HAP-1 (cell line): ENCODE results near the gene SPATA9.
A peak's percentile ranks its signal among the peaks of the same experiment; 100 is the strongest.

ENCODE experiments used
- DNase-seq, 2 experiments: peaks; one replicate each; pipeline ENCODE4 v3.0.0-alpha.2; 2016 to 2020; ENCODE audit warnings: low spot score in 2 of 2
- H3K27me3 ChIP-seq: fragments of 250-450 bp; sonication (Bioruptor Pico); 2 replicates; pipeline ENCODE4 v1.5.1; 2020; ENCODE audit warnings: low read depth, mild to moderate bottlenecking, moderate library complexity
- H3K36me3 ChIP-seq: fragments of 250-450 bp; sonication (Bioruptor Pico); replicated peaks from 2 replicates; pipeline ENCODE4 v1.5.1; 2020; ENCODE audit warnings: mild to moderate bottlenecking
- H3K4me1 ChIP-seq: fragments of 250-450 bp; sonication (Bioruptor Pico); 2 replicates; pipeline ENCODE4 v1.5.1; 2020; ENCODE audit warnings: mild to moderate bottlenecking
- H3K4me3 ChIP-seq: fragments of 250-450 bp; sonication (Bioruptor Pico); 2 replicates; pipeline ENCODE4 v1.5.1; 2020; ENCODE audit warnings: mild to moderate bottlenecking, moderate library complexity
- H3K9me3 ChIP-seq: fragments of 250-450 bp; sonication (Bioruptor Pico); 2 replicates; pipeline ENCODE4 v1.5.1; 2020; ENCODE audit warnings: mild to moderate bottlenecking, moderate library complexity
- in situ Hi-C: fragments of 300-500 bp; cut with MboI; formaldehyde crosslinking; loops from 3 replicates; pipeline ENCODE4 v1.14.3; 2020; ENCODE audit warnings: low sequenced_read_pairs, inconsistent platforms, mixed read lengths

Gene SPATA9, protein sequence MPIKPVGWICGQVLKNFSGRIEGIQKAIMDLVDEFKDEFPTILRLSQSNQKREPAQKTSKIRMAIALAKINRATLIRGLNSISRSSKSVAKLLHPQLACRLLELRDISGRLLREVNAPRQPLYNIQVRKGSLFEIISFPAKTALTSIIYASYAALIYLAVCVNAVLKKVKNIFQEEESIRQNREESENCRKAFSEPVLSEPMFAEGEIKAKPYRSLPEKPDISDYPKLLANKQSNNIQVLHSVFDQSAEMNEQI

DNA sequence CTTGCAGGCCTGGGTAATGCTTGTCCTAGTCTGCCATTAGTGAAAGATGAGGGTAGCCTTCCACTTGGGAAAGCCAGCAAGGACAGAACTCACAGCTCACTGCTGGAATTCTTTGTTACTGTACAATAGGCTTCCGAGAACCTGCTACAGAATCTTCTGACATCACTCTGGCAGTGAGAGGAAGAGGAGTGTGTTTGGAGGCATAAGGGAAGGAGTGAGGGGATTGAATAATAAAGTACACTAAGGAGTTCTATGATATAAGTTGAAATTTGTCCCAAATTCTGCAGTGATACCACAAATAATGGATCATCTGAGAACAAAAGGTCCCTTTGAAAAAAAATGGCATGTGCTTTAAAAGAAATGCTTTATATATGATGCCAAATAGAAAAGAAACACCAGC lies at the start of gene SPATA9:
Gene SPATA9 (minus strand): TSS at position 101 of the 400 bp plus-strand sequence. CDS start 137 bp downstream, outside the sequence.
- Histone ChIP-seq H3K4me3 (no peak within 1 kb of the TSS), H3K27me3 (peaks cover 3% of the 10 kb centered on the region), H3K36me3 (no peaks in the 10 kb centered on the region), H3K4me1 (no peaks in the 10 kb centered on the region), H3K9me3 (no peaks in the 10 kb centered on the region)
- DNase-seq: no peak
- in situ Hi-C loops: no loop called here

DNA sequence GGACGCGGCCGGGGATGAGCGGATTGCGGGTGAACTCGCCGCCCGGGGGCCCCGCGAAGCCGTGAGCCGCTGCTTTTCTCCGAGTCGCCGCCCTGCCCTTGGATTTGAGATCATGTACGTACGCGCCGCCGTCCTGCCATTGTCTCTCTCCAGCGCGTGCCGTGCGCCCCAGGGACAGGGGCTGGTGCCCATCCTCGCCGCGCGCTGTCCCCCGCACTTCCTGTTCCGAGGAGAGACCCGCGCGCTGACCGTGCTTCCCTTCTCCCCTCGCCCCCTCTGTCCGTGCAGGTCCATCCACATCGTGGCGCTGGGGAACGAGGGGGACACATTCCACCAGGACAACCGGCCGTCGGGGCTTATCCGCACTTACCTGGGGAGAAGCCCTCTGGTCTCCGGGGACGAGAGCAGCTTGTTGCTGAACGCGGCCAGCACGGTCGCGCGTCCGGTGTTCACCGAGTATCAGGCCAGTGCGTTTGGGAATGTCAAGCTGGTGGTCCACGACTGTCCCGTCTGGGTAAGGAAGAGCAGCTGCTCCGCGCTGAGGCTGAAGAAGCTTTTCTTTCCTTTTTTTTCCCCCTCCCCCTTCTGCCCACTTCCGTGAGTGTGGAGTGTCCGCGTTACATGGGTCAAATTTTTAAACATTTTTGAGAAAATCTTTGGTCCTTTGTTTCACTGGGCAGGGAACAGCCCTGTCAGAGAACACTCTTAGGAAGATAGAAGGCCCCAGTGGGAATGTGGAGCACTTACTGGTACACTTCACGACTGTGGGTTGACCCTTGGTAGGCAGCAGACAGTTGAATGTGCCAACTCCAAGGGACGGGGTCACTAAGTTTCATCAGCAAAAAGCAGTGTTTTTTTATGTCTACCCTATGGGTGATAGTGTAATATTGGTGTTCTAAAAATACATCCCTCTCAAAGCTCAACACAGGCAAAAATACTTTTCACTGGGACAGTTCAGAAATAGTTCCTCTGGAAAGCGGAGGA lies 49.1 kb upstream of the SPATA9 start:
- no peaks in the 10 kb centered on the region for H3K9me3 ChIP-seq
- no peaks in the 10 kb centered on the region for H3K27me3 ChIP-seq
- peaks cover 19% of the 10 kb centered on the region for H3K4me1 ChIP-seq
- peaks cover 6% of the 10 kb centered on the region; the same call in 1 of the 2 replicates for H3K36me3 ChIP-seq
- in situ Hi-C loops: no loop called here
- H3K4me3 ChIP-seq: peak overlapping the region; percentile 73
- DNase-seq: peak; percentile 26 to 71

DNA sequence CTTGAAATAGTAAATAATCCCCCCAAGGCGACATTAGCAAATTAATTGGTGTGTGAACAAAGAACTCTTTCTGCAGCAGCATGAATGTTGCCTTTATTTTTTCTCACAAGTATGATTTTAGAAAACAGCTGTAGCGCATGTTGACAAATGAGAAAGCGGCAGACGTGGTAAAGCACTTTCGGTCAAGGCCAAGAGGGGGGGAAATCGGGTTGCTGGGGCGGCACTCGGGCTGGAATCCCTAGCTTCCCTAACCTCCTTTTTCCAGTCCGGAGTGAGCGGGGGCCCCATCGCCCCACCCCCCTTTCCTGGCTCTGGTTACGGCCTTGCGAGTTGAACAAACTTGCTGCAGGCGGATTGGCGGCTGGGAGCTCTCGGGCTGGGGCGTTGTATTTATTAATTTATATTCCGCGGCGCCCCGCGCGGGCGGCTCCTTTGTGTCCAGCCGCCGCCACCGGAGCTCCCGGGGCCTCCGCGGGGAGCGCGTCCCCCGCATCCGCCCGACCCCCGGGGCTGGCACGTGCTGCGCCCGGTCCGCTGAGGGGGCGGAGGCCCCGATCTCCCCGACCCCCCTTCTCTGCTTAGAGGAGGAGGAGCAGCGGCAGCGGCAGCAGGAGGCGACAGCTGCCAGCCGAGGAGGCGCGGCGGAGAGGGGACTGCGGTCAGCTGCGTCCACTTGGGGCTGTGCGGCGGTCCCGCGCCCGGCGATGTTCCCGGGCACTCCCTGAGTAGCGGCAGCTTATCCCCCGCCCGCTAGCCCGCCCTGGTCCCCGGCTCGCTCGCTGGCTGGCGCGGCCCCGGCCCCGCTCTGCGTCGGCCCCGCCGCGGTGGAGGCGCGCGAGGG lies 48.2 kb upstream of the SPATA9 start, which contains the start of gene RHOBTB3:
Gene RHOBTB3 (plus strand): TSS at position 607 of the 841 bp plus-strand sequence. CDS start 347 bp downstream, outside the sequence.
- no peaks in the 10 kb centered on the region for H3K9me3 ChIP-seq
- H3K4me1 ChIP-seq: peaks cover 19% of the 10 kb centered on the region
- H3K27me3 ChIP-seq: no peaks in the 10 kb centered on the region
- H3K4me3 ChIP-seq: peak within 1 kb of the TSS; percentile 73
- in situ Hi-C loops: no loop called here
- peak; percentile 70 to 91 for DNase-seq
- H3K36me3 ChIP-seq: peaks cover 6% of the 10 kb centered on the region; the same call in 1 of the 2 replicates

DNA sequence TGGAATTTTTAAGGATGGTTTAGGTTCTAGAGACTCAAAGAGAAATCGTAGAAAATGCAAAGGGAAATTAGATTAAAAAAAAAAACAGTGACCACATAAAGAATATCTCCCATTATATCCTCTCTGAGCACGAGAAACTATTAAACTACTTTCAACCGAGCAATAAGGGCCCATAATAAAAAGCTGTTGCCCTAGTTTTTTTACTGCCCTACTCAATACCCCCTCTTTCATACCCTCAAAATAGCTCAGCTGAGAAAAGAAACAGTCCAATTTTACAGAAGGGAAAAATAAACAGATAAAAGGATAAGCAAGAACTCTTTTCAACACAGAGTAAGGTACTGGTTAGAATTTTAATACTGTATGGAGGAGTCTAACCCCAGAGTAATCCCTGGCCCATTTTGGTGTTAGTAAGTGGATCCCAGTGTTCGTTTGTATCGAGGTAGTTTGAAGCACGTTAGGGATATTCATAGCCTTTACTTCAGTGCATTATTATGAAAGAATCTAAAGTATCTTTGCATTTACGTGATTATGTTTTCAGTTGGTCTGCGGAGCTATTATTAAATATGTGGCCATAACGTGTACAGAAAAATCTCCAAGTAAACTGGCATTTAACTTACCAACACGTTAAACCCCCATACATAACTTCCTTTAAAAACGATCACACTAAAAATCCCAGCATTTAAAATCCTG lies 47.4 kb upstream of the SPATA9 start:
- peak in 1 of 2 experiments; percentile 10 for DNase-seq
- H3K9me3 ChIP-seq: no peaks in the 10 kb centered on the region
- H3K4me1 ChIP-seq: peaks cover 23% of the 10 kb centered on the region
- H3K36me3 ChIP-seq: peaks cover 6% of the 10 kb centered on the region; the same call in 1 of the 2 replicates
- H3K27me3 ChIP-seq: no peaks in the 10 kb centered on the region
- peak overlapping the region; percentile 73 for H3K4me3 ChIP-seq
- in situ Hi-C loops: no loop called here

DNA sequence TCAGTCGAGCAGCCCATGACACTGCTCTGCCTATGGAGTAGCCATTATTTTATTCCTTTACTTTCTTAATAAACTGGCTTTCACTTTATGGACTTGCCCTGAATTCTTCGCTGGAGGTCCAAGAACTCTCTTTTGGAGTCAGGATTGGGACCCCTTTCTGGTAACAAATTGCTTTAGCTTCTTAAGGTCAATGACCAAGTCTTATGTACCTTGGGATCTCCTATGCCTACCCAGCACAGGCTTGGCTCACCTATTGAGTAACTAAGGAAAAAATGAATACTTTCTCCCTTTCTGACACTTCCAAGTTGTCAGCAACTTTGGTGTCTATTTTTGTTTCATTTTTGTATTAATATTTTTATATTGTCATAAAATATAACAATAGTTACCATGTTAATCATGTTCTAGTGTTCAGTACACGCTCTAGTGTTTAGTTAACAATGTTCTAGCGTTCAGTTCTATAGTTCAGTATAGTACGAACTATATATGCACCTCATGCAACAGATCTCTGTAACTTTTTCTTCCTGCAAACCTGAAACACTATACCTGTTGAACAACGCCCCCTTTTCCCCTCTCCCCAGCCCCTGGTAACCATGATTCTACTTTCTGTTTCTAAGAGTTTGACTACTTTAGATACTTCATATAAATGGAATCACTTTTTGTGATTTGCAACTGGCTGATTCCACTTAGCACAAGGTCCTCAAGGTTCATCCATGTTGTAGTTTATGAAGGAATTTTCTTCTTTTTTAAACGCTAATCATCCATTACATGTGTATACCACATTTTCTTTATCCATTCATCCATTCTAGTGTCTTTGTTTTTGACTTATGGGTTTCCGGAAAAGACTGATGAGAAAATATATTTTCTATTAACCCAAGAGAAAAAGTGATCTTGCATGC lies 46.6 kb upstream of the SPATA9 start:
- Histone ChIP-seq H3K36me3 (peaks cover 6% of the 10 kb centered on the region; the same call in 1 of the 2 replicates), H3K27me3 (no peaks in the 10 kb centered on the region), H3K4me1 (peaks cover 28% of the 10 kb centered on the region), H3K9me3 (no peaks in the 10 kb centered on the region), H3K4me3 (no peak overlapping the region)
- in situ Hi-C loops: no loop called here
- DNase-seq: no peak

DNA sequence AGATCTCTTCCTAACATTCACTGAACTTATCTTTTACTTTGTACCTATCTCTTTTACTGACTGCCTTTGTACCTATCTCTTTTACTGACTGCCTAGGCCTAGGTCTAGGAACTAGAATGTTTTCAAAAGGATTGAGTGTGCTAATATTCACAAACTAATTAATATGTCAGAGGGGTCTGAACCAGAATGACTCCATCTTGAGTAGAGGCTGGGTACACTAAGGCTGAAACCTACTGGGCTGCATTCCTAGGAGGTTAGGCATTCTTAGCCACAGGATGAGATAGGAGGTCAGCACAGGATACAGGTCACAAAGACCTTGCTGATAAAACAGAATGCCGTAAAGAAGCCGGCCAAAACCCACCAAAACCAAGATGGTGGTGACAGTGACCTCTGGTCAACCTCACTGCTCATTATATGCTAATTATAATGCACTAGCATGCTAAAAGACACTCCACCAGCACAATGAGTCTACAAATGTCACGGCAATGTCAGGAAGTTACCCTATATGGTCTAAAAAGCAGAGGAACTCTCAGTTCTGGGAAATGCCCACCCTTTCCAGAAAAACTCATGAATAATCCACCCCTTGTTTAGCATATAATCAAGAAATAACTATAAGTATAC lies 45.8 kb upstream of the SPATA9 start:
- peaks cover 28% of the 10 kb centered on the region for H3K4me1 ChIP-seq
- DNase-seq: no peak

DNA sequence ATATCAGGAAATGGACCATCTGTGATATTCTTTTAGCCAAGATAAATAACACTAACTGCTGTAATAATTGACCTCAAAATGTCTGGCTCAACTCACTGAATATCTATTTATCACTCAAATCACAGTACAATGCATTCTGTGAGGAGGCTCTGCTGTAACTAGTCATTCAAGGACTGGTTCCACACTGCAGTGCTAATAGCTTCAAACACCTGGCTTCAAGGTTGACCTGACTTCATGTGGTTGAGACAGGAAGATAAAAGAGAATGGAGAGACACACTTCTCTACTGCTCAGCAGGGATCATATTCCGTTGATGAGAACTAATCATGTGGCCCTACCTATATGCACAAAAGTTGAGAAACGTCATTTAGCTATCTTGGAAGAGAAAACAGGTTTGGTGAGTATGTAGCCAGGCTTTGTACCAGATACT lies 45.0 kb upstream of the SPATA9 start:
- Histone ChIP-seq H3K36me3 (no peaks in the 10 kb centered on the region), H3K4me3 (no peak overlapping the region), H3K9me3 (no peaks in the 10 kb centered on the region), H3K4me1 (peaks cover 20% of the 10 kb centered on the region), H3K27me3 (no peaks in the 10 kb centered on the region)
- DNase-seq: no peak
- in situ Hi-C loops: no loop called here

More for the DNA sequence above, 45.8 kb upstream of the SPATA9 start:
- in situ Hi-C loops: no loop called here
- H3K36me3 ChIP-seq: peaks cover under 1% of the 10 kb centered on the region; the same call in 1 of the 2 replicates
- H3K9me3 ChIP-seq: no peaks in the 10 kb centered on the region
- H3K4me3 ChIP-seq: no peak overlapping the region
- H3K27me3 ChIP-seq: no peaks in the 10 kb centered on the region

DNA sequence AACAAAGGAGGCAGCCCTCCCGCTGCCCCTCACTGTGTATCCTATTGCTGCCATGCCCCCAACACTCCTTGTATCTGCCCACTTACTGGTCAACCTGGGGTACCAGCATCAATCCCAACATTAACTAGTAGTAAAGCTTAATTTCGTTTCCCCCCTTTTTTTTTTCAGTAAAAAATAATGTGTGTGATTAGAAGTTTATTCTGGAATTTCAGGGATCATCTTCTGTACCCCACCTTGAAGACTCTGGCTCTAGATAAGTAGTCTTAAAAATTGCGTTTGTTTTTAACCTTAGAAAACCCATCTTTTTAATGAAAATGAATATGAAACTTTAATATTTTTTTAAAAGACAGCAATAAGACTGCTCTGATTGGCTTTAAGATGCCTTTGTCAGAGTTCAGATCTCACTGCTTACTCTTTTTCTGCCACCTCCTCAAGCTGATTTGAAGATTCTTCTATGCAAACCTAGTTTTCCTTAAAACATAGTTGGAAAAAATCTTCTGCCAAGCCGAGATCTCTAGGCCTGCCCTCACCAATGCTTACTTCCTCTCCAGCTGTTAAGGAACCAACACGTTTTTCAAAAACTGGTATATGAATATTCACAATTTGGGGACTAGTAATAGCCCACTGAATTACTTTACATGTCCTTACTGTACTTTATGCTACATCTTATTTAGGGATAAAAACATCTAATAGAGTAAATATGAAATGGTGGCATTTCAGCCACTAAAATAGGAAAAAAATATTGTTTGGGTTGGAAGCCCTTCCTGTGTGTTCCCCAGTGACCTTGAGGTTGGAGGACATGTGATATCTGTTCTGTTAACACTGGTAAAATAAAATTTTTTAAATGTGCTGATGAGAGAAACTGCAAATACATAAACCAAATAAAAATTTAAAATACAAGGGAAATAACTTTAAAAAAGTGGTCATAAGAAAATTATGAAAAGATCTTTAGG lies 44.3 kb upstream of the SPATA9 start:
- H3K4me3 ChIP-seq: no peak overlapping the region
- no peak for DNase-seq
- peaks cover 17% of the 10 kb centered on the region for H3K4me1 ChIP-seq
- H3K9me3 ChIP-seq: no peaks in the 10 kb centered on the region
- H3K27me3 ChIP-seq: no peaks in the 10 kb centered on the region
- in situ Hi-C loops: no loop called here
- no peaks in the 10 kb centered on the region for H3K36me3 ChIP-seq

DNA sequence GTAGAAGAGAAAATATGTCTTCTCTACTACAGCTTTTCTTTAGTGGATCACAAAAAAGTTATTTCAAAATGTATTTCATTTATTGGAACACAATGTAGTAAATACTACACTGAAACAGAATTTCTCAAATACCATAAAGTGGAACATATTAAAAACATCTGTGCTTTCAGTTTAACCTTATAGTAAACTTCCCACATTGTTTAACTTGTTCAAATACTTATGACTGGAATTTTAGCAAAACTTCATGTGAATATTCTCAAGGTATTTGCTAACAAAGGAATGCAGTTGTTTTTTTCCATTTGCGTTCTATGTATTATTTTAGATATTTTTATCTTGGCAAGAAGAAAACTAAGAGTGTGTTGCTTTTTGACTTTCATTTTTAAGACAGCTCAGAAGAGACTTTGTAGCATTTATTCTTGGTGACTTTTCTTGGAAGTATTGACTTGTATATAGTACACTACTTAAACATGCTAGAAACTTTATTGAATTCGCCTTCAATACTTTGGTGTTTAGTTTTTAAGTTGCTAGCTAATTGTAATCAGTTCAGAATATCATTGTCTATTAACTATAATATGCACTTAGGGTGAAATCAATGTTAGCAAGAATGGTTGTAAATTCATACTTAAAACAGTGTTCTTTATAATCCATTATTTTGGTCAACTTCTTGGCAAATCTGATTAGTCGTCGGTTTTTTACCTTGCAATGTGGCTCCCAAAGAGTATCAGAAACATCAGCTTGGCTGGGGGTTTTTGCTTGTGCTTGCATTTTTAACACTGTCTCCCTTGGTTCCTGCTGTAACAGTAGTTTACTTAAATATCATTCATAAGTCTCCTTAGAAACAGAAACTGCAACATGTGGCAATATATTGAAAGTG lies 43.4 kb upstream of the SPATA9 start:
- Histone ChIP-seq H3K36me3 (no peaks in the 10 kb centered on the region), H3K27me3 (no peaks in the 10 kb centered on the region), H3K4me1 (peaks cover 17% of the 10 kb centered on the region), H3K9me3 (no peaks in the 10 kb centered on the region), H3K4me3 (no peak overlapping the region)
- in situ Hi-C loops: no loop called here
- DNase-seq: no peak

DNA sequence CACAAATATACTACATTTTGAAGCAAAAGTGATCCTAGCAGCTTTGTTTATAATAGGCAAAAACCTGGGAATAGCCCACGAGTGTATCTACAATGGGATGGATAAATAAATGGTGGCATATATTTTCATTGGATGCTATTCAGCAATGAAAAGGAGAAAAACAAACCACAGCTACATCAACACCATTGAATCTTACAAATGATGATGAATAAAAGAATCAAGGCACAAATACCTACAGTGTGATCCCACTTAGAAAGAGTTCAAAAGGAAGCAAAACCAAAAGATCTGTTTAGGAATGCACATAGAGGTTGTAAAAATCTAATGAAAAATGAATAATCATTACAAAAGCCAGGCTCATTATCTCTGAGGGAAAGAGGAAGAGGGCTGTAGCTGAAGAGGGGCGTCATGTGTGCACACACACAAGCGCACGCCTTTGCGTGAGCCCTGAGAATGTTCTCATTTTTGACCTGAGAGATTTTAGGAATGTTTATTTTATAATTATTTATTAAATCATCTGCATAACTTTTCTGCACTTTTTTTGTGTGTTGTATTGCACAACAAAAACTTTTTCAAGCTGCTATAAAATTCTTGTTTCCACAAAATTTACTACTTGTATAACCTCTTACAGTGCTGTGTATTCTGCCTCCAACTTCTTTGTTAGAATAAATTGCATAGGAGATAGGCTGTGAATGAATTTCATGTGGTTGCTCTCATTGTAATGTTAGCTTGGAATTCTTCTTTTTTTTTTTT lies 42.5 kb upstream of the SPATA9 start:
- peaks cover 12% of the 10 kb centered on the region for H3K4me1 ChIP-seq
- H3K9me3 ChIP-seq: no peaks in the 10 kb centered on the region
- peak in 1 of 2 experiments; percentile 43 for DNase-seq
- no peaks in the 10 kb centered on the region for H3K36me3 ChIP-seq
- no peak overlapping the region for H3K4me3 ChIP-seq
- in situ Hi-C loops: no loop called here
- H3K27me3 ChIP-seq: no peaks in the 10 kb centered on the region
